HEK293 (cell line): ENCODE measurements around the gene AKAP1.
A peak's percentile ranks its signal among the peaks of the same experiment; 100 is the strongest.

Experiments
- GLI2 ChIP-seq: fragments of 450-650 bp; formaldehyde crosslinking; IDR thresholded peaks from 2 replicates; pipeline ENCODE4; 2017; ENCODE audit warnings: missing biosample characterization, missing genetic modification characterization, low read depth, borderline replicate concordance
- INSM2 ChIP-seq: fragments of 450-650 bp; formaldehyde crosslinking; IDR thresholded peaks from 2 replicates; pipeline ENCODE4 v1.5.1; 2016; ENCODE audit warnings: missing biosample characterization, missing genetic modification characterization
- KLF16 ChIP-seq: fragments of 450-650 bp; formaldehyde crosslinking; IDR thresholded peaks from 2 replicates; pipeline ENCODE4 v1.5.1; 2017; ENCODE audit warnings: missing biosample characterization, missing genetic modification characterization
- SP2 ChIP-seq: fragments of 450-650 bp; formaldehyde crosslinking; IDR thresholded peaks from 2 replicates; pipeline ENCODE4 v1.5.1; 2016; ENCODE audit warnings: missing biosample characterization, missing genetic modification characterization
- SP3 ChIP-seq: fragments of 450-650 bp; formaldehyde crosslinking; IDR thresholded peaks from 2 replicates; pipeline ENCODE4 v1.5.1; 2016; ENCODE audit warnings: missing biosample characterization, missing genetic modification characterization
- ZBTB10 ChIP-seq: fragments of 450-650 bp; formaldehyde crosslinking; IDR thresholded peaks from 2 replicates; pipeline ENCODE4 v1.5.1; 2016; ENCODE audit warnings: missing biosample characterization, missing genetic modification characterization
- ZEB2 ChIP-seq: fragments of 450-650 bp; formaldehyde crosslinking; IDR thresholded peaks from 2 replicates; pipeline ENCODE4 v1.5.1; 2016; ENCODE audit warnings: missing biosample characterization, missing genetic modification characterization
- ZFP3 ChIP-seq: fragments of 450-650 bp; formaldehyde crosslinking; IDR thresholded peaks from 2 replicates; pipeline ENCODE4 v1.5.1; 2016; ENCODE audit warnings: low read depth, missing biosample characterization, missing genetic modification characterization
- ZNF112 ChIP-seq: fragments of 450-650 bp; formaldehyde crosslinking; IDR thresholded peaks from 2 replicates; pipeline ENCODE4 v1.5.0; 2017; ENCODE audit warnings: missing biosample characterization, missing genetic modification characterization
- ZNF157 ChIP-seq: fragments of 450-650 bp; formaldehyde crosslinking; IDR thresholded peaks from 2 replicates; pipeline ENCODE4 v1.5.1; 2016; ENCODE audit warnings: missing biosample characterization, missing genetic modification characterization
- ZNF175 ChIP-seq: fragments of 450-650 bp; formaldehyde crosslinking; IDR thresholded peaks from 2 replicates; pipeline ENCODE4 v1.5.1; 2016; ENCODE audit warnings: missing biosample characterization, missing genetic modification characterization
- ZNF18 ChIP-seq: fragments of 450-650 bp; formaldehyde crosslinking; IDR thresholded peaks from 2 replicates; pipeline ENCODE4 v1.5.1; 2016; ENCODE audit warnings: missing biosample characterization, missing genetic modification characterization
- ZNF211 ChIP-seq: fragments of 450-650 bp; formaldehyde crosslinking; IDR thresholded peaks from 2 replicates; pipeline ENCODE4 v1.5.1; 2016; ENCODE audit warnings: low read depth, missing biosample characterization, missing genetic modification characterization
- ZNF223 ChIP-seq: fragments of 450-650 bp; formaldehyde crosslinking; IDR thresholded peaks from 2 replicates; pipeline ENCODE4 v1.5.1; 2016; ENCODE audit warnings: missing biosample characterization, missing genetic modification characterization
- ZNF280C ChIP-seq: fragments of 450-650 bp; formaldehyde crosslinking; IDR thresholded peaks from 2 replicates; pipeline ENCODE4 v1.5.1; 2016; ENCODE audit warnings: missing biosample characterization, missing genetic modification characterization
- ZNF350 ChIP-seq: fragments of 450-650 bp; formaldehyde crosslinking; IDR thresholded peaks from 2 replicates; pipeline ENCODE4 v1.5.0; 2017; ENCODE audit warnings: missing biosample characterization, mild to moderate bottlenecking, missing genetic modification characterization
- ZNF366 ChIP-seq: fragments of 450-650 bp; formaldehyde crosslinking; conservative IDR thresholded peaks from 2 replicates; pipeline ENCODE4 v1.5.1; 2016; ENCODE audit warnings: missing biosample characterization, missing genetic modification characterization
- ZNF37A ChIP-seq: fragments of 450-650 bp; IDR thresholded peaks from 2 replicates; pipeline ENCODE4 v1.5.1; 2018; ENCODE audit warnings: missing biosample characterization, missing genetic modification characterization
- ZNF416 ChIP-seq: fragments of 450-650 bp; formaldehyde crosslinking; IDR thresholded peaks from 2 replicates; pipeline ENCODE4 v1.5.1; 2016; ENCODE audit warnings: missing biosample characterization, missing genetic modification characterization
- ZNF530 ChIP-seq: fragments of 450-650 bp; formaldehyde crosslinking; IDR thresholded peaks from 2 replicates; pipeline ENCODE4 v1.5.1; 2016; ENCODE audit warnings: low read depth, missing biosample characterization, missing genetic modification characterization
- ZNF660 ChIP-seq: fragments of 450-650 bp; IDR thresholded peaks from 2 replicates; pipeline ENCODE4 v1.5.1; 2018; ENCODE audit warnings: missing biosample characterization, mild to moderate bottlenecking, missing genetic modification characterization
- ZNF830 ChIP-seq: fragments of 450-650 bp; IDR thresholded peaks from 2 replicates; pipeline ENCODE4 v1.5.0; 2018; ENCODE audit warnings: missing biosample characterization, missing genetic modification characterization, low read depth, mild to moderate bottlenecking, moderate library complexity
- ZNF837 ChIP-seq: fragments of 450-650 bp; formaldehyde crosslinking; IDR thresholded peaks from 2 replicates; pipeline ENCODE4 v1.5.1; 2016; ENCODE audit warnings: missing biosample characterization, missing genetic modification characterization

The AKAP1 gene

GRCh38 chr17:57086069-57086930, 1.3 kb downstream of the AKAP1 start (continued):
- TF ChIP-seq ZNF211 (tag by site-specific recombination) (no peak), SP3 (tag by site-specific recombination) (peak; percentile 52), ZBTB10 (peak; percentile 71), ZNF18 (tag by site-specific recombination) (no peak), ZNF366 (peak; percentile 61), SP2 (peak; percentile 81), ZNF350 (tag by site-specific recombination) (no peak), ZNF280C (tag by site-specific recombination) (no peak), ZFP3 (no peak), INSM2 (tag by site-specific recombination) (no peak), ZNF416 (tag by site-specific recombination) (no peak), ZNF112 (tag by site-specific recombination) (no peak), ZEB2 (tag by site-specific recombination) (peak; percentile 45; the same call in 1 of the 2 replicates), ZNF223 (tag by site-specific recombination) (no peak; the same call in 1 of the 2 replicates), KLF16 (peak; percentile 44; the same call in 1 of the 2 replicates), ZNF830 (tag by site-specific recombination) (no peak), ZNF157 (tag by site-specific recombination) (no peak), GLI2 (tag by site-specific recombination) (no peak), ZNF175 (tag by site-specific recombination) (no peak), ZNF530 (no peak), ZNF837 (tag by site-specific recombination) (0 out of 2 replicates have a peak, but pooled peaks have one; percentile 30), ZNF660 (tag by site-specific recombination) (no peak), ZNF37A (tag by site-specific recombination) (no peak)
